ENCODE measurements around the gene CHORDC1. TPM values are rescaled to one million over a fixed set of nuclear protein-coding genes. Genes with fewer than 3 reads are reported as not detected.

CHORDC1 gene
- total RNA-seq, 1 experiment from 2014 or later: 70.5 TPM

Other genes starting within 250 kb of the CHORDC1 start
- not detected in 2 replicates for gene TRIM49C, start 191.9 kb downstream of the CHORDC1 start, total RNA-seq (2021)
- gene UBTFL1, start 137.1 kb downstream of the CHORDC1 start, total RNA-seq (2021): not detected in 2 replicates
- not detected in 2 replicates for gene NAALAD2, start 88.4 kb downstream of the CHORDC1 start, total RNA-seq (2021)